AG04450 (cell line): Measurements from ENCODE around the gene HIBCH. TPM values are rescaled to one million over a fixed set of nuclear protein-coding genes. Genes with fewer than 3 reads are reported as not detected.
"Not testable (repeated sequence)": the region's sequence is repeated elsewhere in the genome, so short reads cannot be mapped to it uniquely, and the experiment has no call there.

Experiments used
- CTCF ChIA-PET: fragments of 300-600, 350-600 bp; formaldehyde crosslinking; extraction: SDS; loops from one replicate; lab custom pipeline; 2022; ENCODE audit warnings: antibody characterized with exemption, inconsistent platforms; lab: Charles Lee
- POLR2A ChIA-PET: fragments of 350-600 bp; formaldehyde crosslinking; extraction: SDS; loops from one replicate; lab custom pipeline; 2021; ENCODE audit warnings: antibody characterized with exemption, inconsistent platforms; lab: Yijun Ruan, JAX
- DNase-seq: peaks from one replicate; pipeline ENCODE4 v3.0.0-alpha.2; 2011; ENCODE audit warnings: low read depth, low spot score
- H3K27ac ChIP-seq: one replicate; pipeline ENCODE4 v1.5.1; 2012; ENCODE audit warnings: low read depth, low read length, control low read depth
- H3K27me3 ChIP-seq: one replicate; pipeline ENCODE4 v1.6.0; 2012; ENCODE audit warnings: low read length; ENCODE audit not compliant: control insufficient read depth, insufficient read depth
- H3K4me3 ChIP-seq: 2 replicates; pipeline ENCODE4 v1.5.1; 2011; ENCODE audit warnings: mild to moderate bottlenecking, low read depth, low read length, control low read depth
- H3K9me3 ChIP-seq: 2 replicates; pipeline ENCODE4 v1.5.1; 2012; ENCODE audit warnings: low read length; ENCODE audit not compliant: control insufficient read depth, insufficient read depth
- polyA plus RNA-seq: library from polyadenylated mRNA; depleted of rRNA; stranded (reverse); fragments of >200 nt; gene quantifications from 2 replicates; pipeline ENCODE4 v1.2.3, GENCODE V29; 2011
- TF ChIP-seq, protein P1 (sequence below): IDR thresholded peaks from 2 replicates; pipeline ENCODE4 v1.5.1; 2011; ENCODE audit warnings: low read depth, low read length, control low read depth, inconsistent platforms

The HIBCH gene
- polyA plus RNA-seq, 1 experiment: 23.8 TPM

DNA sequence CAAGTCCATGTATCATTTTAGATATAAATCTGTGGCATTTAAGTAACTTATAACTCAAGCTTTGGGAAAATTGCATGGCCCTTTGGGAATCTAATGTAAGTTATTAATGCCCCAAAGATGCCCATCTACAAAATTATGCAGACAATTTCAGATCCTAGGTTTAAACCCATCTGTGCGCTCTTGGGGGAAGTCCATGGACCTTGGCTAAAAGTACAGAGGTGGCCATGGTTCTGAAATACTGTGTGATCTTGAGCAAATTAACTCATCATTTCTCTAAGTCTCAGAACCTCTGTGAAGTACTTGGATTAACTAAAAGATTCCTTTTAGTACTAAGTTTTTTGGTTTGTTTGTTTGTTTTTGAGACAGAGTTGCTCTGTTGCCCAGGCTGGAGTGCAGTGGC is 43.3 kb upstream of the HIBCH start:
- Histone ChIP-seq H3K27ac (no peak overlapping the region), H3K27me3 (no peaks in the 10 kb centered on the region), H3K4me3 (no peak overlapping the region), H3K9me3 (no peaks in the 10 kb centered on the region)
- TF ChIP-seq, protein P1, sequence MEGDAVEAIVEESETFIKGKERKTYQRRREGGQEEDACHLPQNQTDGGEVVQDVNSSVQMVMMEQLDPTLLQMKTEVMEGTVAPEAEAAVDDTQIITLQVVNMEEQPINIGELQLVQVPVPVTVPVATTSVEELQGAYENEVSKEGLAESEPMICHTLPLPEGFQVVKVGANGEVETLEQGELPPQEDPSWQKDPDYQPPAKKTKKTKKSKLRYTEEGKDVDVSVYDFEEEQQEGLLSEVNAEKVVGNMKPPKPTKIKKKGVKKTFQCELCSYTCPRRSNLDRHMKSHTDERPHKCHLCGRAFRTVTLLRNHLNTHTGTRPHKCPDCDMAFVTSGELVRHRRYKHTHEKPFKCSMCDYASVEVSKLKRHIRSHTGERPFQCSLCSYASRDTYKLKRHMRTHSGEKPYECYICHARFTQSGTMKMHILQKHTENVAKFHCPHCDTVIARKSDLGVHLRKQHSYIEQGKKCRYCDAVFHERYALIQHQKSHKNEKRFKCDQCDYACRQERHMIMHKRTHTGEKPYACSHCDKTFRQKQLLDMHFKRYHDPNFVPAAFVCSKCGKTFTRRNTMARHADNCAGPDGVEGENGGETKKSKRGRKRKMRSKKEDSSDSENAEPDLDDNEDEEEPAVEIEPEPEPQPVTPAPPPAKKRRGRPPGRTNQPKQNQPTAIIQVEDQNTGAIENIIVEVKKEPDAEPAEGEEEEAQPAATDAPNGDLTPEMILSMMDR: no peak
- POLR2A ChIA-PET: no interaction called here
- DNase-seq: no peak
- CTCF ChIA-PET: no interaction called here

DNA sequence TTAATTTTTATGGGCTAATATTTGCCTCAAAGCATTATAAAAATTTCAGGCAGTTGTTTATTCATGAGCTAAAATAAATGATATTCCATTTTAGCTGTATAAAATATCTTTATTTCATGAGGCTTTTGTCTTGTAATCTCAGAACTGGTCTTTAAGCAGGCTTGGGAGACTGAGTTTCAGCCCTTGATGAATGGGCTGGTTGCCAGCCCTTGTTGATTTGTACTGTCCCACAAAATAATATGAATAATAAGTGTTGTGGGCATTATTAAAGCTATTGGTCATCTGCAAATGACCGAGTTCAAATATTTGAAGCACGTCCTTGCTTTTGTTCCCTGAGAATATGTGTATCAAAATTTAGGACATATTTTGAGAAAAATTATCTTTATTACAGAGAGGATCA is 41.9 kb upstream of the HIBCH start:
- H3K9me3 ChIP-seq: no peaks in the 10 kb centered on the region
- CTCF ChIA-PET: interaction anchor here (1.8 to 2.5 kb wide), 2 partner anchors 41 to 273 kb away, joined by 4 to 11 read pairs; no protein-coding TSS in a partner anchor
- POLR2A ChIA-PET: no interaction called here
- no peaks in the 10 kb centered on the region for H3K27me3 ChIP-seq
- no peak overlapping the region for H3K27ac ChIP-seq
- TF ChIP-seq, protein P1: no peak
- no peak overlapping the region for H3K4me3 ChIP-seq
- DNase-seq: no peak

DNA sequence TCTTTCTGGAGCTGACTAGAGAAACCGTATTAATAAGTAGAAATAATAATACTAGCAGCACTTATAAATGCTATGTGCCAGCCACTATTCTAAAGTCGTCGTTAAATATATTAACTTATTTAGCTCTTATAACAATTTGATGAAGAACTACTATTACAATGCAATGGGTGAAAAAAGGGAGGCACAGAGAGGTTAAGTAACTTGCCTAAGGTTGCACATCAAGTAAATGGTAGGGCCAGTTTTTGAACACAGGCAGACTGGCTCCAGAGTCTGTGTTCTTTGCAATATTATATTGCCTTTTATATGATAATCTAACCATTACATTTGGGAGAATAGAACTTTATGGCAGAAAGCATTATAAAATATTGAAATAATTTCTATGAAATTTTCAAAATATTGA is 41.3 kb upstream of the HIBCH start:
- CTCF ChIA-PET: interaction anchor here (1.8 to 2.5 kb wide), 2 partner anchors 41 to 272 kb away, joined by 4 to 11 read pairs; no protein-coding TSS in a partner anchor
- H3K27ac ChIP-seq: no peak overlapping the region
- DNase-seq: no peak
- H3K27me3 ChIP-seq: no peaks in the 10 kb centered on the region
- TF ChIP-seq, protein P1: no peak
- POLR2A ChIA-PET: no interaction called here
- no peak overlapping the region for H3K4me3 ChIP-seq
- H3K9me3 ChIP-seq: no peaks in the 10 kb centered on the region

DNA sequence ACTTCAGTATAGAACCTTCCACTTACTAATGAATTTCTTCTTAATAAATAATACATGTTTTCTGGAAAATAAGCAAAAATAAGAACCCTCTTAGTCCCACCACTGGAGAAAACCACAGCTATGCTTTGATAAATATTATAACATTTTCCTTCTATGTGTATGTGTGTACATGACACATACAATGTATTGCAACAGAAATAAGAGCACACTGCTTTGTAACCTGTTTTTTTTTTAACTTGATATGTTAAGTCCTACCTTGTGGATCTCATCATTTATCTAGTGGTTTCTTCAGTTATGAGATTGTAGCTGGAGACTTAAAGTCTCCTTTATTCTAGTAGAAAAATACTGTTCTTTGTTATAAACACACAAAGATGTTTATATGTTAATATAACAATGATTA is 40.9 kb upstream of the HIBCH start:
- ChIA-PET CTCF (interaction anchor here (1.8 to 2.5 kb wide), 2 partner anchors 40 to 272 kb away, joined by 4 to 11 read pairs; no protein-coding TSS in a partner anchor), POLR2A (no interaction called here)
- Histone ChIP-seq H3K27ac (no peak overlapping the region), H3K4me3 (no peak overlapping the region), H3K9me3 (no peaks in the 10 kb centered on the region), H3K27me3 (no peaks in the 10 kb centered on the region)
- no peak for DNase-seq
- TF ChIP-seq, protein P1: no peak

DNA sequence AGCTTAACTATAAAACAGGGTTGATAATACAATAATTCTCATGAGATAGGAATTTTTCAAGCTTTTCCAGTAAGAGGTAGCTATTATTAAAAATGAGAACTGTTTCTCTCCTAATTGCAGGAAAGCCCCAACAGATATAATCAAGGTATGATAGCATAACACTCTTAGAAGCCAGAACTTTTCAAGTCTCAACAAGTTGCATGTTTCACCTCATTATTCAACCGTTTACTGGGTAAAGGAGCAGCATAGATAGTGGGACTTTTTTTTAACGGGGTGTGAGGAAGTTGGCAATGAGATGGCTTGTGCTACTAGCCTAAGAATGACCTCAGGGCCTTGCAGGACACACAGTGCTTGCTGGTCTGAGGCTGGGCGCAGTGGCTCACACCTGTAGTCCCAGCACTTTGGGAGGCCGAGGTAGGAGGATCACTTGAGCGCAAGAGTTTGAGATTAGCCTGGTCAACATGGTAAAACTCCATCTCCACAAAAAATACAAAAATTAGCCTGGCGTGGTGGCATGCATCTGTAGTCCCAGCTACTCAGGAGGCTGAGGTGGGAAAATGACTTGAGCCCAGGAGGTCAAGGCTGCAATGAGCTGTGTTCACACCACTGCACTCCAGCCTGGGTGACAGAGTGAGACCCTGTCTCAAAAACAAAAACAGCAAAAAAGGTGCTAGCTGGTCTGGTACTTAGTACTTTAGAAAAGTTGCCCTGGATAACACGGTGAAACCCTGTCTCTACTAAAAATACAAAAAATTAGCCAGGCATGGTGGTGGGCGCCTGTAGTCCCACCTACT is 39.2 kb upstream of the HIBCH start:
- H3K4me3 ChIP-seq, H3K27ac ChIP-seq, H3K9me3 ChIP-seq, DNase-seq, POLR2A ChIA-PET, H3K27me3 ChIP-seq: not testable (repeated sequence)
- CTCF ChIA-PET: interaction anchor here (0.6 to 1.0 kb wide), 2 partner anchors 15 to 432 kb away, joined by 4 to 6 read pairs; no protein-coding TSS in a partner anchor
